Measurements from ENCODE around the gene CHRNB1.

CHRNB1 gene

DNA sequence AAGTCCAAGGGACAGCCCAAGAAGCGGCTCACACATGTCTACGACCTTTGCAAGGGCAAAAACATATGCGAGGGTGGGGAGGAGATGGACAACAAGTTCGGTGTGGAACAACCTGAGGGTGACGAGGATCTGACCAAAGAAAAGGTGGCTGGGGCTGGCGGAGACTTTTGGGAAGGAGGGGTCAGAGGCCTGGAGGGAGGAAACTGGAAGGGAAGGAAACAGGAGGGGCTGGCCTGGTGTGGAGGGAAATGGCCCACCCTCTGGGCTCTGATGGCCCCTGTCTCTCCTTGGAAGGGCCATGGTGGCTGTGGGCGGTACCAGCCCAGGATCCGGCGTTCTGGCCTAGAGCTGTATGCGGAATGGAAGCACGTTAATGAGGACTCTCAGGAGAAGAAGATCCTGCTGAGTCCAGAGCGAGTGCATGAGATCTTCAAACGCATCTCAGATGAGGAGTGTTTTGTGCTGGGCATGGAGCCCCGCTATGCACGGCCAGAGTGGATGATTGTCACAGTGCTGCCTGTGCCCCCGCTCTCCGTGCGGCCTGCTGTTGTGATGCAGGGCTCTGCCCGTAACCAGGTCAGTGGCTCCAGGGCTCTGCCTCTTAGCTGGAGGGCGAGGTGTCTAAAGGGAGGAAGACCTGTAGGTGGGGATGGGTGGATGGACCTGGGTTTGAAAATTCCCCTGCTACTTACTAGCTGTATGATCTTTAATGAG, 51.8 kb downstream of the CHRNB1 start:
- DNase-seq (ENCODE audit: low read depth), result no peak
- no peak for TF ChIP-seq MYC (IDR thresholded peaks at IDR 0.05; ENCODE audit: low read depth, low read length)
- no peak for TF ChIP-seq POLR2A (IDR thresholded peaks at IDR 0.05; ENCODE audit: extremely low read depth, insufficient read length)
- no peak for TF ChIP-seq MAX (IDR thresholded peaks at IDR 0.05; ENCODE audit: low read depth, low read length)
- TF ChIP-seq, protein P1, sequence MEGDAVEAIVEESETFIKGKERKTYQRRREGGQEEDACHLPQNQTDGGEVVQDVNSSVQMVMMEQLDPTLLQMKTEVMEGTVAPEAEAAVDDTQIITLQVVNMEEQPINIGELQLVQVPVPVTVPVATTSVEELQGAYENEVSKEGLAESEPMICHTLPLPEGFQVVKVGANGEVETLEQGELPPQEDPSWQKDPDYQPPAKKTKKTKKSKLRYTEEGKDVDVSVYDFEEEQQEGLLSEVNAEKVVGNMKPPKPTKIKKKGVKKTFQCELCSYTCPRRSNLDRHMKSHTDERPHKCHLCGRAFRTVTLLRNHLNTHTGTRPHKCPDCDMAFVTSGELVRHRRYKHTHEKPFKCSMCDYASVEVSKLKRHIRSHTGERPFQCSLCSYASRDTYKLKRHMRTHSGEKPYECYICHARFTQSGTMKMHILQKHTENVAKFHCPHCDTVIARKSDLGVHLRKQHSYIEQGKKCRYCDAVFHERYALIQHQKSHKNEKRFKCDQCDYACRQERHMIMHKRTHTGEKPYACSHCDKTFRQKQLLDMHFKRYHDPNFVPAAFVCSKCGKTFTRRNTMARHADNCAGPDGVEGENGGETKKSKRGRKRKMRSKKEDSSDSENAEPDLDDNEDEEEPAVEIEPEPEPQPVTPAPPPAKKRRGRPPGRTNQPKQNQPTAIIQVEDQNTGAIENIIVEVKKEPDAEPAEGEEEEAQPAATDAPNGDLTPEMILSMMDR (IDR thresholded peaks at IDR 0.05; ENCODE audit: low read depth, low read length), result no peak
- H3K4me3 ChIP-seq (ENCODE audit: low read depth, low read length), result no peak overlapping the region

DNA sequence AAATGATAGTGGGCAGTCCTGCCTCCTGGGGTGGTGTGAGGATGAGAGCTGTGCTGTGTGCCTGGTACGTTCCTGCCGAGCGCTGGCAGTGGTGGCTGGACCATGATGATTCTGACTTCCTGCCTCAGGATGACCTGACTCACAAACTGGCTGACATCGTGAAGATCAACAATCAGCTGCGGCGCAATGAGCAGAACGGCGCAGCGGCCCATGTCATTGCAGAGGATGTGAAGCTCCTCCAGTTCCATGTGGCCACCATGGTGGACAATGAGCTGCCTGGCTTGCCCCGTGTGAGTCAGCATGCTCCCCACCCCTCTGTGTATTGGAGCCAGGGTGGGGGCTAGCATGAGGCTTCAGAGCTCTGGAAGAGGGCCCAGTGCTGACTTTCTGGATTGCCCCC, 52.4 kb downstream of the CHRNB1 start:
- H3K4me3 ChIP-seq (ENCODE audit: low read depth, low read length), result no peak overlapping the region
- TF ChIP-seq MAX (IDR thresholded peaks at IDR 0.05; ENCODE audit: low read depth, low read length), result no peak
- no peak for TF ChIP-seq MYC (IDR thresholded peaks at IDR 0.05; ENCODE audit: low read depth, low read length)
- TF ChIP-seq POLR2A (IDR thresholded peaks at IDR 0.05; ENCODE audit: extremely low read depth, insufficient read length), result no peak

DNA sequence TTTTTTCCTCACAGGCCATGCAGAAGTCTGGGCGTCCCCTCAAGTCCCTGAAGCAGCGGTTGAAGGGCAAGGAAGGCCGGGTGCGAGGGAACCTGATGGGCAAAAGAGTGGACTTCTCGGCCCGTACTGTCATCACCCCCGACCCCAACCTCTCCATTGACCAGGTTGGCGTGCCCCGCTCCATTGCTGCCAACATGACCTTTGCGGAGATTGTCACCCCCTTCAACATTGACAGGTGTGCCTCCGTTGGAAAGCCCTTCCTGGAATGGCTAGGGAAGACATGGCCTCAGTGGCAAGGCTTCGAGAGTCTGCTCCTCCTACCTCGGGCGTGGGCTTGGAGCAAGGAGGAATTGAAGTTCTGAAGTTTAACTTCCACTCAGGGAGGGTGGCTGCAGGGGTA, 52.8 kb downstream of the CHRNB1 start:
- no peak for DNase-seq (ENCODE audit: low read depth)
- TF ChIP-seq MAX (IDR thresholded peaks at IDR 0.05; ENCODE audit: low read depth, low read length), result no peak
- TF ChIP-seq, protein P1 (IDR thresholded peaks at IDR 0.05; ENCODE audit: low read depth, low read length), result no peak
- TF ChIP-seq POLR2A (IDR thresholded peaks at IDR 0.05; ENCODE audit: extremely low read depth, insufficient read length), result no peak
- TF ChIP-seq MYC (IDR thresholded peaks at IDR 0.05; ENCODE audit: low read depth, low read length), result no peak
- no peak overlapping the region for H3K4me3 ChIP-seq (ENCODE audit: low read depth, low read length)

More for the DNA sequence above, 52.4 kb downstream of the CHRNB1 start:
- no peak for DNase-seq (ENCODE audit: low read depth)

GRCh38 chr17:7499161-7499560, 54.3 kb downstream of the CHRNB1 start:
- TF ChIP-seq, protein P1 (IDR thresholded peaks at IDR 0.05; ENCODE audit: low read depth, low read length), result no peak
- no peak for TF ChIP-seq POLR2A (IDR thresholded peaks at IDR 0.05; ENCODE audit: extremely low read depth, insufficient read length)
- TF ChIP-seq MYC (IDR thresholded peaks at IDR 0.05; ENCODE audit: low read depth, low read length), result no peak
- TF ChIP-seq MAX (IDR thresholded peaks at IDR 0.05; ENCODE audit: low read depth, low read length), result no peak

GRCh38 chr17:7501729-7502128, 56.9 kb downstream of the CHRNB1 start:
- no peak overlapping the region for H3K4me3 ChIP-seq (ENCODE audit: low read depth, low read length)
- TF ChIP-seq MYC (IDR thresholded peaks at IDR 0.05; ENCODE audit: low read depth, low read length), result no peak
- TF ChIP-seq, protein P1 (IDR thresholded peaks at IDR 0.05; ENCODE audit: low read depth, low read length), result no peak
- no peak for TF ChIP-seq POLR2A (IDR thresholded peaks at IDR 0.05; ENCODE audit: extremely low read depth, insufficient read length)
- TF ChIP-seq MAX (IDR thresholded peaks at IDR 0.05; ENCODE audit: low read depth, low read length), result no peak
- DNase-seq (ENCODE audit: low read depth), result no peak

More at GRCh38 chr17:7499161-7499560, 54.3 kb downstream of the CHRNB1 start:
- no peak for DNase-seq (ENCODE audit: low read depth)
- H3K4me3 ChIP-seq (ENCODE audit: low read depth, low read length), result no peak overlapping the region

- no peak overlapping the region for H3K4me3 ChIP-seq (ENCODE audit: low read depth, low read length)
- no peak for TF ChIP-seq POLR2A (IDR thresholded peaks at IDR 0.05; ENCODE audit: extremely low read depth, insufficient read length)
- TF ChIP-seq MAX (IDR thresholded peaks at IDR 0.05; ENCODE audit: low read depth, low read length), result no peak
- TF ChIP-seq MYC (IDR thresholded peaks at IDR 0.05; ENCODE audit: low read depth, low read length), result no peak
- TF ChIP-seq, protein P1 (IDR thresholded peaks at IDR 0.05; ENCODE audit: low read depth, low read length), result no peak
- DNase-seq (ENCODE audit: low read depth), result no peak
These were observed 57.4 kb downstream of the CHRNB1 start for GRCh38 chr17:7502171-7502847.
